Uterus (tissue), 2 donors: ENCODE measurements around the gene SLC35G3.

Source experiments
- CTCF ChIP-seq, 4 experiments: fragments of 200-600 bp in 2 of 4; fragments of 450-650 bp in 2 of 4; sonication (generic) in 2 of 4; IDR thresholded peaks; one replicate each; pipeline ENCODE4 v1.5.1; 2016 to 2019; ENCODE audit warnings: antibody characterized with exemption in 4 of 4, mild to moderate bottlenecking in 2 of 4, moderate library complexity in 1 of 4
- POLR2A ChIP-seq, 2 donors: fragments of 450-650 bp; IDR thresholded peaks; one replicate each; pipeline ENCODE4 v1.6.1; 2016; ENCODE audit warnings: antibody characterized with exemption in 2 of 2, mild to moderate bottlenecking in 1 of 2, moderate library complexity in 1 of 2

DNA sequence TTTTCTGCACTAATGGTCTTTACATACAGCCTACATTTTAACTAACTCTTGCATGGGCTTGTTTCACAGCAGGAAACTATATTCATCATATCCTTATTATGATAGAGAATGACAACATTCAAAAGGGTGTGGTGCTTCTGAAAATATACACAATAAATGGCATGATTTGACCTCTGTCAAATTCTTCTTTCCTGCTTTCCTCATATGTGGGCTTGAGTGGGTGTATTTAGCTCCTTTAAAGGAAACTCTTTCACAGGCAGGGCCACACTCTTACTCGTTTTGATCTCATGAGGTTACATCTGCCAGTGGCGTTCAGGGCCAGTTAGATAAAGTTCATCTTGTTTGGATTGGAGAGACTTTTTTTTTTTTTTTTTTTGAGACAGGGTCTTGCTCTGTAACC, 6.1 kb downstream of the SLC35G3 start:
- TF ChIP-seq CTCF (IDR thresholded peaks at IDR 0.05) (no peak), POLR2A (IDR thresholded peaks at IDR 0.05) (no peak)
